HG03442 (cell line): ENCODE results near the gene BRD1.
"Not testable (repeated sequence)": the region's sequence is repeated elsewhere in the genome, so short reads cannot be mapped to it uniquely, and the experiment has no call there.

ENCODE experiments used
- ATAC-seq: cut with Tn5 transposase; IDR thresholded peaks from one replicate; pipeline ENCODE4 v1.9.1; 2021; ENCODE audit warnings: mild to moderate bottlenecking, moderate library complexity; ENCODE audit not compliant: unreplicated experiment

BRD1 gene

GRCh38 chr22:49785841-49786471, 41.7 kb downstream of the BRD1 start:
- ATAC-seq: no peak

GRCh38 chr22:49785046-49785521, 42.6 kb downstream of the BRD1 start:
- no peak for ATAC-seq

- no peak for ATAC-seq
Measured at GRCh38 chr22:49784630-49784971, 43.1 kb downstream of the BRD1 start.

- ATAC-seq: no peak
Measured at GRCh38 chr22:49783926-49784629, 43.6 kb downstream of the BRD1 start.

- ATAC-seq: no peak
Measured at GRCh38 chr22:49783036-49783746, 44.5 kb downstream of the BRD1 start.

- not testable (repeated sequence) for ATAC-seq
Measured at GRCh38 chr22:49781886-49782285, 45.8 kb downstream of the BRD1 start.

- ATAC-seq: no peak
Measured at GRCh38 chr22:49781289-49781782, 46.3 kb downstream of the BRD1 start.

GRCh38 chr22:49780698-49781288, 46.9 kb downstream of the BRD1 start:
- ATAC-seq: no peak

GRCh38 chr22:49779853-49780697, 47.6 kb downstream of the BRD1 start:
- ATAC-seq: no peak

GRCh38 chr22:49779211-49779610, 48.5 kb downstream of the BRD1 start:
- no peak for ATAC-seq

GRCh38 chr22:49777569-49778249, 50.0 kb downstream of the BRD1 start:
- ATAC-seq: no peak

- no peak for ATAC-seq
Measured at GRCh38 chr22:49776891-49777290, 50.8 kb downstream of the BRD1 start.

GRCh38 chr22:49775867-49776511, 51.7 kb downstream of the BRD1 start:
- no peak for ATAC-seq

- no peak for ATAC-seq
Measured at GRCh38 chr22:49775191-49775866, 52.3 kb downstream of the BRD1 start.

- no peak for ATAC-seq
Measured at GRCh38 chr22:49774499-49775151, 53.0 kb downstream of the BRD1 start.

GRCh38 chr22:49774046-49774445, 53.6 kb downstream of the BRD1 start:
- ATAC-seq: no peak

GRCh38 chr22:49773531-49773930, 54.1 kb downstream of the BRD1 start:
- no peak for ATAC-seq

- ATAC-seq: no peak
Measured at GRCh38 chr22:49772692-49773091, 55.0 kb downstream of the BRD1 start.
